Ishikawa (cell line): ENCODE data around the gene HS3ST3A1.

Experiments
- CEBPB ChIP-seq: IDR thresholded peaks from 2 replicates; pipeline ENCODE4 v1.6.1; 2012
- CREB1 ChIP-seq: IDR thresholded peaks from 2 replicates; pipeline ENCODE4 v1.6.1; 2012; ENCODE audit warnings: low read depth
- EGR1 ChIP-seq: IDR thresholded peaks from 2 replicates; pipeline ENCODE4 v1.6.1; 2012
- EP300 ChIP-seq: IDR thresholded peaks from 2 replicates; pipeline ENCODE4 v1.6.1; 2012; ENCODE audit warnings: borderline replicate concordance
- FOXM1 ChIP-seq: IDR thresholded peaks from 2 replicates; pipeline ENCODE4 v1.6.1; 2012; ENCODE audit warnings: low read depth, borderline replicate concordance
- MAX ChIP-seq: IDR thresholded peaks from 2 replicates; pipeline ENCODE4 v1.6.1; 2012
- NFIC ChIP-seq: IDR thresholded peaks from 2 replicates; pipeline ENCODE4 v1.6.1; 2012
- RAD21 ChIP-seq: IDR thresholded peaks from 2 replicates; pipeline ENCODE4 v1.6.1; 2012; ENCODE audit warnings: low read depth
- REST ChIP-seq: IDR thresholded peaks from 2 replicates; pipeline ENCODE4 v1.6.1; 2012; ENCODE audit warnings: low read depth, mild to moderate bottlenecking
- TAF1 ChIP-seq: IDR thresholded peaks from 2 replicates; pipeline ENCODE4 v1.6.1; 2012; ENCODE audit warnings: low read depth, mild to moderate bottlenecking
- TCF12 ChIP-seq: IDR thresholded peaks from 2 replicates; pipeline ENCODE4 v1.6.1; 2012; ENCODE audit warnings: low read depth
- TEAD4 ChIP-seq: IDR thresholded peaks from 2 replicates; pipeline ENCODE4 v1.6.1; 2012
- USF1 ChIP-seq: IDR thresholded peaks from 2 replicates; pipeline ENCODE4 v1.6.1; 2012
- YY1 ChIP-seq: IDR thresholded peaks from 2 replicates; pipeline ENCODE4 v1.6.1; 2012; ENCODE audit warnings: low read depth
- ZBTB7A ChIP-seq: IDR thresholded peaks from 2 replicates; pipeline ENCODE4 v1.6.1; 2012; ENCODE audit warnings: low read depth

Gene HS3ST3A1

GRCh38 chr17:13538841-13539411 is 62.8 kb downstream of the HS3ST3A1 start:
- TF ChIP-seq RAD21, result no peak
- no peak for TF ChIP-seq CREB1
- TF ChIP-seq TEAD4, result no peak
- TF ChIP-seq EP300, result no peak
- no peak for TF ChIP-seq TAF1
- no peak for TF ChIP-seq NFIC
- no peak for TF ChIP-seq USF1
- TF ChIP-seq REST, result no peak
- no peak for TF ChIP-seq FOXM1
- TF ChIP-seq EGR1, result no peak
- TF ChIP-seq CEBPB, result no peak
- TF ChIP-seq TCF12, result no peak
- no peak for TF ChIP-seq MAX
- no peak for TF ChIP-seq ZBTB7A
- TF ChIP-seq YY1, result no peak

- TF ChIP-seq EP300 (no peak), CEBPB (no peak), YY1 (no peak), RAD21 (no peak), USF1 (no peak), TEAD4 (no peak), ZBTB7A (no peak), MAX (no peak), TCF12 (no peak), EGR1 (no peak), REST (no peak), FOXM1 (no peak), TAF1 (no peak), CREB1 (no peak), NFIC (no peak)
Measured at GRCh38 chr17:13537871-13538643, 63.7 kb downstream of the HS3ST3A1 start.

GRCh38 chr17:13537167-13537731 is 64.5 kb downstream of the HS3ST3A1 start:
- no peak for TF ChIP-seq CEBPB
- TF ChIP-seq FOXM1, result no peak
- TF ChIP-seq REST, result no peak
- TF ChIP-seq NFIC, result no peak
- TF ChIP-seq EGR1, result no peak
- TF ChIP-seq EP300, result no peak
- no peak for TF ChIP-seq TAF1
- TF ChIP-seq RAD21, result no peak
- no peak for TF ChIP-seq TCF12
- no peak for TF ChIP-seq TEAD4
- TF ChIP-seq CREB1, result no peak
- TF ChIP-seq YY1, result no peak
- TF ChIP-seq USF1, result no peak
- TF ChIP-seq MAX, result no peak
- no peak for TF ChIP-seq ZBTB7A
